GM19438 (cell line): Measurements from ENCODE around the gene NDUFB8.
"Not testable (repeated sequence)": the region's sequence is repeated elsewhere in the genome, so short reads cannot be mapped to it uniquely, and the experiment has no call there.

Source experiments
- ATAC-seq: cut with Tn5 transposase; IDR thresholded peaks from one replicate; pipeline ENCODE4 v1.9.1; 2021; ENCODE audit warnings: low read depth; ENCODE audit not compliant: unreplicated experiment

The NDUFB8 gene

GRCh38 chr10:100529475-100530298 is at the start of gene NDUFB8:
NDUFB8 (minus strand) TSS chr10:100529871; CDS start chr10:100529851, 20 bp downstream.
- ATAC-seq, result peak; percentile 68

GRCh38 chr10:100576282-100576635 is 46.6 kb upstream of the NDUFB8 start:
- ATAC-seq, result no peak

- ATAC-seq, result no peak
Measured at GRCh38 chr10:100575585-100576281, 46.1 kb upstream of the NDUFB8 start.

- not testable (repeated sequence) for ATAC-seq
Measured at GRCh38 chr10:100575146-100575545, 45.5 kb upstream of the NDUFB8 start.

- no peak for ATAC-seq
Measured at GRCh38 chr10:100571084-100571856, 41.6 kb upstream of the NDUFB8 start.

- ATAC-seq, result no peak
Measured at GRCh38 chr10:100570506-100570905, 40.8 kb upstream of the NDUFB8 start.

GRCh38 chr10:100569687-100570481 is 40.2 kb upstream of the NDUFB8 start:
- ATAC-seq, result no peak

- ATAC-seq, result no peak
Measured at GRCh38 chr10:100568912-100569311, 39.2 kb upstream of the NDUFB8 start.

GRCh38 chr10:100567826-100568225 is 38.2 kb upstream of the NDUFB8 start:
- no peak for ATAC-seq

GRCh38 chr10:100567249-100567648 is 37.6 kb upstream of the NDUFB8 start:
- ATAC-seq, result no peak

- no peak for ATAC-seq
Measured at GRCh38 chr10:100566561-100566960, 36.9 kb upstream of the NDUFB8 start.

GRCh38 chr10:100565206-100565985 is 35.7 kb upstream of the NDUFB8 start:
- ATAC-seq, result no peak

- ATAC-seq, result peak; percentile 92
Measured at GRCh38 chr10:100562008-100562672, 32.5 kb upstream of the NDUFB8 start.

GRCh38 chr10:100561005-100561404 is 31.3 kb upstream of the NDUFB8 start:
- ATAC-seq, result no peak

- ATAC-seq, result no peak
Measured at GRCh38 chr10:100560248-100560647, 30.6 kb upstream of the NDUFB8 start.

- no peak for ATAC-seq
Measured at GRCh38 chr10:100554902-100555301, 25.2 kb upstream of the NDUFB8 start.

GRCh38 chr10:100553929-100554328 is 24.3 kb upstream of the NDUFB8 start:
- no peak for ATAC-seq

- ATAC-seq, result no peak
Measured at GRCh38 chr10:100551738-100552137, 22.1 kb upstream of the NDUFB8 start.

- ATAC-seq, result no peak
Measured at GRCh38 chr10:100551196-100551595, 21.5 kb upstream of the NDUFB8 start.
